H1 (cell line): ENCODE data around the gene NUP98. TPM values are rescaled to one million over a fixed set of nuclear protein-coding genes. Genes with fewer than 3 reads are reported as not detected.
A peak's percentile ranks its signal among the peaks of the same experiment; 100 is the strongest.

Experiments used
- CTCF ChIA-PET: fragments of 300-600 bp; sonication (Branson Sonifier 250); formaldehyde crosslinking; loops from one replicate; lab custom pipeline; 2021; ENCODE audit not compliant: partially characterized antibody; lab: Charles Lee
- POLR2A ChIA-PET: fragments of 300-600 bp; sonication (Branson Sonifier 250); formaldehyde crosslinking; loops from one replicate; lab custom pipeline; 2021; ENCODE audit warnings: inconsistent platforms; ENCODE audit not compliant: partially characterized antibody; lab: Charles Lee
- DNase-seq, 2 experiments: peaks; one replicate each; pipeline versions ENCODE4 v3.0.0 to v3.0.0-alpha.2; 2010 to 2022; ENCODE audit warnings: low spot score in 2 of 2, low read depth in 1 of 2, mixed read lengths in 1 of 2
- FAIRE-seq: peaks from 2 replicates; lab custom pipeline; 2011; peaks lifted over from hg19 to GRCh38; lab: Jason Lieb, UNC
- H2AFZ ChIP-seq: 2 replicates; pipeline ENCODE4 v1.8.1; 2012; ENCODE audit warnings: low read length, inconsistent platforms
- H2AK5ac ChIP-seq: 2 replicates; pipeline ENCODE4 v1.6.1; 2013; ENCODE audit warnings: low read depth, low read length
- H2BK120ac ChIP-seq: replicated peaks from 2 replicates; pipeline ENCODE3; 2013; ENCODE audit warnings: low read depth, low read length, inconsistent platforms
- H2BK12ac ChIP-seq: 2 replicates; pipeline ENCODE4 v1.6.1; 2013; ENCODE audit warnings: low read depth, low read length
- H2BK15ac ChIP-seq: 2 replicates; pipeline ENCODE4 v1.6.1; 2013; ENCODE audit warnings: low read length
- H2BK20ac ChIP-seq: 2 replicates; pipeline ENCODE4 v1.6.1; 2013; ENCODE audit warnings: low read length
- H2BK5ac ChIP-seq: 2 replicates; pipeline ENCODE4 v1.6.1; 2013; ENCODE audit warnings: low read depth, low read length
- H3K14ac ChIP-seq: 2 replicates; pipeline ENCODE4 v1.6.1; 2013; ENCODE audit warnings: inconsistent platforms; ENCODE audit not compliant: insufficient read length
- H3K18ac ChIP-seq: 2 replicates; pipeline ENCODE4 v1.6.1; 2013; ENCODE audit warnings: low read length; ENCODE audit errors: extremely low read depth
- H3K23ac ChIP-seq: 2 replicates; pipeline ENCODE4 v1.6.1; 2013; ENCODE audit warnings: inconsistent platforms; ENCODE audit not compliant: insufficient read length
- H3K23me2 ChIP-seq: 2 replicates; pipeline ENCODE4 v1.6.1; 2013; ENCODE audit warnings: low read depth, low read length
- H3K27ac ChIP-seq: 2 replicates; pipeline ENCODE4 v1.6.1; 2011; ENCODE audit warnings: low read depth, low read length, inconsistent platforms
- H3K27me3 ChIP-seq, 4 experiments: replicated peaks in 1 of 4; 1 replicate in 1 of 4; 2 replicates in 3 of 4; pipeline versions ENCODE4 v1.6.1 to v1.8.1; 2011 to 2013; ENCODE audit warnings: low read length in 3 of 4, mild to moderate bottlenecking in 3 of 4, inconsistent platforms in 2 of 4, mixed read lengths in 2 of 4, moderate library complexity in 1 of 4; ENCODE audit not compliant: control insufficient read depth in 3 of 4, insufficient read depth in 3 of 4; ENCODE audit errors: extremely low read depth in 1 of 4
- H3K36me3 ChIP-seq, 4 experiments: 2 replicates each; pipeline versions ENCODE4 v1.6.1 to v1.8.1; 2011 to 2013; ENCODE audit warnings: mild to moderate bottlenecking in 4 of 4, low read length in 3 of 4, moderate library complexity in 2 of 4, control low read depth in 1 of 4, inconsistent platforms in 1 of 4; ENCODE audit not compliant: insufficient read depth in 4 of 4, control insufficient read depth in 2 of 4
- H3K4ac ChIP-seq: replicated peaks from 2 replicates; pipeline ENCODE3; 2013; ENCODE audit warnings: low read length, low read depth, mixed read lengths, inconsistent platforms; ENCODE audit not compliant: insufficient read length
- H3K4me1 ChIP-seq, 4 experiments: replicated peaks in 1 of 4; 1 replicate in 1 of 4; 2 replicates in 3 of 4; pipeline versions ENCODE4 v1.6.1 to v1.8.1; 2011 to 2013; ENCODE audit warnings: low read length in 3 of 4, inconsistent platforms in 2 of 4, mixed read lengths in 1 of 4; ENCODE audit not compliant: insufficient read depth in 4 of 4, control insufficient read depth in 3 of 4
- H3K4me2 ChIP-seq, 2 experiments: 2 replicates each; pipeline versions ENCODE4 v1.6.1 to v1.8.1; 2011 to 2013; ENCODE audit warnings: low read depth in 2 of 2, low read length in 2 of 2, control low read depth in 1 of 2, inconsistent platforms in 1 of 2, mild to moderate bottlenecking in 1 of 2; ENCODE audit not compliant: insufficient read depth in 1 of 2
- H3K4me3 ChIP-seq, 4 experiments: fragments of 200-600, 300-600 bp in 1 of 4; sonication (generic), shearing (Covaris generic), sonication (Bioruptor Twin) in 1 of 4; 2 replicates each; pipeline versions ENCODE4 v1.5.1 to v1.8.1; 2011 to 2016; ENCODE audit warnings: low read length in 4 of 4, low read depth in 3 of 4, control low read depth in 2 of 4, inconsistent platforms in 2 of 4, mild to moderate bottlenecking in 2 of 4, mixed read lengths in 1 of 4, moderate library complexity in 1 of 4; ENCODE audit not compliant: insufficient read depth in 2 of 4; ENCODE audit errors: extremely low read depth in 1 of 4
- H3K56ac ChIP-seq: replicated peaks from 2 replicates; pipeline ENCODE3; 2013; ENCODE audit warnings: low read depth, mild to moderate bottlenecking, mixed read lengths, low read length, inconsistent platforms; ENCODE audit not compliant: insufficient read length
- H3K79me1 ChIP-seq: 2 replicates; pipeline ENCODE4 v1.6.1; 2013; ENCODE audit warnings: low read depth, low read length, control low read depth
- H3K79me2 ChIP-seq, 2 experiments: 2 replicates each; pipeline versions ENCODE4 v1.6.1 to v1.8.1; 2012 to 2013; ENCODE audit warnings: low read length in 2 of 2, mild to moderate bottlenecking in 2 of 2, inconsistent platforms in 1 of 2; ENCODE audit not compliant: insufficient read depth in 2 of 2, control insufficient read depth in 1 of 2
- H3K9ac ChIP-seq, 4 experiments: replicated peaks in 1 of 4; 1 replicate in 1 of 4; 2 replicates in 3 of 4; pipeline versions ENCODE4 v1.6.1 to v1.8.1; 2011 to 2013; ENCODE audit warnings: low read depth in 3 of 4, low read length in 3 of 4, control low read depth in 2 of 4, mild to moderate bottlenecking in 2 of 4, moderate library complexity in 2 of 4, inconsistent platforms in 1 of 4; ENCODE audit errors: extremely low read depth in 1 of 4
- H3K9me3 ChIP-seq, 2 experiments: 2 replicates each; pipeline versions ENCODE4 v1.6.1 to v1.8.1; 2012 to 2013; ENCODE audit warnings: mild to moderate bottlenecking in 2 of 2, moderate library complexity in 2 of 2, control low read depth in 1 of 2, inconsistent platforms in 1 of 2, low read depth in 1 of 2, low read length in 1 of 2, mixed read lengths in 1 of 2; ENCODE audit not compliant: insufficient read depth in 2 of 2
- H4K20me1 ChIP-seq, 2 experiments: replicated peaks in 1 of 2; 2 replicates each; pipeline versions ENCODE3 to v1.8.1; 2011 to 2013; ENCODE audit warnings: inconsistent platforms in 2 of 2, low read length in 2 of 2, mild to moderate bottlenecking in 1 of 2; ENCODE audit not compliant: insufficient read depth in 2 of 2, control insufficient read depth in 1 of 2
- H4K5ac ChIP-seq: 2 replicates; pipeline ENCODE4 v1.6.1; 2013; ENCODE audit warnings: low read length, low read depth, mixed read lengths, inconsistent platforms; ENCODE audit not compliant: insufficient read length
- H4K8ac ChIP-seq: 2 replicates; pipeline ENCODE4 v1.8.0; 2013; ENCODE audit warnings: mild to moderate bottlenecking, moderate library complexity, low read length, inconsistent platforms; ENCODE audit not compliant: insufficient read depth; ENCODE audit errors: extremely low read depth
- H4K91ac ChIP-seq: replicated peaks from 2 replicates; pipeline ENCODE3; 2013; ENCODE audit warnings: low read length, mixed read lengths, inconsistent platforms; ENCODE audit not compliant: insufficient read length
- BACH1 ChIP-seq: IDR thresholded peaks from 2 replicates; pipeline ENCODE4 v1.6.1; 2012; ENCODE audit warnings: low read length, improper control_type of control experiment
- JUN ChIP-seq: IDR thresholded peaks from 2 replicates; pipeline ENCODE4 v1.6.1; 2011; ENCODE audit warnings: low read depth, mild to moderate bottlenecking, improper control_type of control experiment, low read length
- SP2 ChIP-seq: IDR thresholded peaks from 2 replicates; pipeline ENCODE4 v1.6.1; 2012; ENCODE audit warnings: mild to moderate bottlenecking, low read length, inconsistent platforms
- WGBS, 2 experiments: shearing (Covaris generic) in 1 of 2; methylation state at CpG; one replicate each; pipeline versions ENCODE4 v1.1.6 to v1.1.7; 2013 to 2015; ENCODE audit warnings: low lambda C conversion rate in 2 of 2, mixed read lengths in 2 of 2, inconsistent platforms in 1 of 2, low coverage in 1 of 2, missing lambda C conversion rate in 1 of 2; ENCODE audit not compliant: insufficient replicate concordance in 2 of 2, insufficient coverage in 1 of 2, insufficient read length in 1 of 2; ENCODE audit errors: extremely low coverage in 1 of 2, missing lambda C conversion rate in 1 of 2; 5-methylcytosine and 5-hydroxymethylcytosine counted together
- polyA plus RNA-seq, 7 experiments: library from polyadenylated mRNA; depleted of rRNA in 3 of 7; stranded (reverse) in 5 of 7; unstranded in 2 of 7; fragments of >200 nt in 5 of 7; fragments of 200-250 nt in 2 of 7; gene quantifications; 1 replicate in 5 of 7; 2 replicates in 1 of 7; 4 replicates in 1 of 7; pipeline versions ENCODE4 v1.2.1 to v1.2.3, GENCODE V29; 2011 to 2013; ENCODE audit warnings: missing spikeins in 2 of 7, mixed read lengths in 2 of 7
- total RNA-seq: library from RNA; stranded (reverse); fragmentation: NEBNext Ultra II Directional; extraction: Animal tissue kit (Norgen Biotek cat#: 25700); gene quantifications from 2 replicates; pipeline ENCODE4 v1.2.1, GENCODE V29; 2021

Gene NUP98
- total and polyA plus RNA-seq, 2 of the 8 experiments (the other 6 are each of a cell fraction or from before 2014, with no cell fraction given): 98.6 to 261 TPM

- no peak overlapping the region for H4K8ac ChIP-seq
- peaks cover 5 to 53% of the 10 kb centered on the region in 2 experiments for H3K79me2 ChIP-seq
- WGBS, 2 experiments: 83% methylated on average over 4 of the region's 4 CpGs; no CpG with 5 or more reads in 1 of the 2 experiments
- H2BK15ac ChIP-seq: no peak overlapping the region
- no peak overlapping the region for H3K27ac ChIP-seq
- H2AFZ ChIP-seq: no peak overlapping the region
- no peak overlapping the region for H3K9ac ChIP-seq
- no peaks in the 10 kb centered on the region for H3K27me3 ChIP-seq
- no peak overlapping the region for H3K4me3 ChIP-seq
- peaks cover 4 to 22% (median 16%) of the 10 kb centered on the region in 4 experiments for H3K4me1 ChIP-seq
- no peak overlapping the region for H3K14ac ChIP-seq
- H2BK20ac ChIP-seq: no peak overlapping the region
- H4K5ac ChIP-seq: no peak overlapping the region
- H3K56ac ChIP-seq: no peak overlapping the region
- H2BK12ac ChIP-seq: no peak overlapping the region
- FAIRE-seq (no peak), DNase-seq (no peak)
- TF ChIP-seq SP2 (no peak), BACH1 (no peak), JUN (no peak)
- no peak overlapping the region for H3K18ac ChIP-seq
- CTCF ChIA-PET: interaction anchor here (1.1 to 18.5 kb wide), 5 partner anchors 9 to 239 kb away, joined by 3 to 214 read pairs (median 5); partner anchors contain the start of gene STIM1
- H3K4ac ChIP-seq: no peak overlapping the region
- peak overlapping the region; percentile 5 to 22; a peak in 1 of 4 replicates for H3K4me2 ChIP-seq
- no peaks in the 10 kb centered on the region for H3K9me3 ChIP-seq
- H3K79me1 ChIP-seq: peaks cover 20% of the 10 kb centered on the region
- POLR2A ChIA-PET: interaction anchor here (0.7 to 1.6 kb wide), 3 partner anchors 14 to 37 kb away, joined by 3 to 6 read pairs (median 3); partner anchors contain the start of gene NUP98
- H3K36me3 ChIP-seq: peaks cover 0 to 12% (median 4%) of the 10 kb centered on the region in 4 experiments; a peak in 4 of 8 replicates
- no peak overlapping the region for H2BK5ac ChIP-seq
- H2AK5ac ChIP-seq: no peak overlapping the region
- peaks cover 15 to 30% of the 10 kb centered on the region in 2 experiments for H4K20me1 ChIP-seq
- no peak overlapping the region for H3K23ac ChIP-seq
- H2BK120ac ChIP-seq: no peak overlapping the region
- no peaks in the 10 kb centered on the region for H3K23me2 ChIP-seq
- H4K91ac ChIP-seq: no peak overlapping the region
Observed at GRCh38 chr11:3834349-3834663, 37.0 kb upstream of the NUP98 start.
